Measurements from ENCODE around the gene NMU.

NMU gene

DNA sequence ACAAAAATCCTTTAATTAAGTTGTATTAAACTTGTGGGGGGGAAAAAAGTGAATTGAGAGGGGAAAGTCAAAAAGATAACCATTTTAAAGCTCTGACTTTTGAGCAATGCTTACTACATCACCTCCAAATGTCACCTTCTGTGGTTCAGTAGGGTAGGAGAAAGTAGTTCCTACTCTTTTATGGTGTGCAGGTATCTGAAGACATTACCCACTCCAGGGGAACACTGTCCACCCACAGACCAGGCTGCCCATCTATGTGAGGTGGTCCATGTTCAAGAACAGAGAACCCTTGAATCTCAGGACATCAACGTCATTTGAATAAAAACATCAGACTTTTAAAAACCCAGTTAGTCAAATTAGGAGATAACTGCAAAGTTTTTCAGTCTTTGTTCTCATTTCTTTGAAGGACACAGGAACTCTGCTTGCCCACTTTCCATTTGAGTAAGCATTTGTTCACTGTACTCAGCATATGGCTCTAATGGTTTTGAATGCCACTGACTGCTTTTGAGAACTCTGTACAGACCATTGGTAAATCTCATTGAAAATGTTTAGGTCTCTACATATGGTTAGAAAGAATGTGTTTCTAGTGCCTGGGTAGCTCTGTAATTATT lies 18.4 kb downstream of the NMU start:
- TF ChIP-seq ISL1 (CRISPR knock-in tag; IDR thresholded peaks at IDR 0.05): no peak
- no peak for TF ChIP-seq CREB5 (CRISPR knock-in tag; IDR thresholded peaks at IDR 0.05; ENCODE audit: low read depth)
- no peak for TF ChIP-seq ARNTL (CRISPR knock-in tag; IDR thresholded peaks at IDR 0.05; ENCODE audit: borderline replicate concordance, low read depth)
- no peak for TF ChIP-seq ZC3H10 (CRISPR knock-in tag; IDR thresholded peaks at IDR 0.05)
- no peak for TF ChIP-seq RARB (CRISPR knock-in tag; IDR thresholded peaks at IDR 0.05)
- no peak for TF ChIP-seq PATZ1 (CRISPR knock-in tag; IDR thresholded peaks at IDR 0.05; ENCODE audit: borderline replicate concordance)
- no peak for TF ChIP-seq ZNF70 (CRISPR knock-in tag; IDR thresholded peaks at IDR 0.05)
- TF ChIP-seq, protein P1, sequence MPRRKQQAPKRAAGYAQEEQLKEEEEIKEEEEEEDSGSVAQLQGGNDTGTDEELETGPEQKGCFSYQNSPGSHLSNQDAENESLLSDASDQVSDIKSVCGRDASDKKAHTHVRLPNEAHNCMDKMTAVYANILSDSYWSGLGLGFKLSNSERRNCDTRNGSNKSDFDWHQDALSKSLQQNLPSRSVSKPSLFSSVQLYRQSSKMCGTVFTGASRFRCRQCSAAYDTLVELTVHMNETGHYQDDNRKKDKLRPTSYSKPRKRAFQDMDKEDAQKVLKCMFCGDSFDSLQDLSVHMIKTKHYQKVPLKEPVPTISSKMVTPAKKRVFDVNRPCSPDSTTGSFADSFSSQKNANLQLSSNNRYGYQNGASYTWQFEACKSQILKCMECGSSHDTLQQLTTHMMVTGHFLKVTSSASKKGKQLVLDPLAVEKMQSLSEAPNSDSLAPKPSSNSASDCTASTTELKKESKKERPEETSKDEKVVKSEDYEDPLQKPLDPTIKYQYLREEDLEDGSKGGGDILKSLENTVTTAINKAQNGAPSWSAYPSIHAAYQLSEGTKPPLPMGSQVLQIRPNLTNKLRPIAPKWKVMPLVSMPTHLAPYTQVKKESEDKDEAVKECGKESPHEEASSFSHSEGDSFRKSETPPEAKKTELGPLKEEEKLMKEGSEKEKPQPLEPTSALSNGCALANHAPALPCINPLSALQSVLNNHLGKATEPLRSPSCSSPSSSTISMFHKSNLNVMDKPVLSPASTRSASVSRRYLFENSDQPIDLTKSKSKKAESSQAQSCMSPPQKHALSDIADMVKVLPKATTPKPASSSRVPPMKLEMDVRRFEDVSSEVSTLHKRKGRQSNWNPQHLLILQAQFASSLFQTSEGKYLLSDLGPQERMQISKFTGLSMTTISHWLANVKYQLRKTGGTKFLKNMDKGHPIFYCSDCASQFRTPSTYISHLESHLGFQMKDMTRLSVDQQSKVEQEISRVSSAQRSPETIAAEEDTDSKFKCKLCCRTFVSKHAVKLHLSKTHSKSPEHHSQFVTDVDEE (CRISPR knock-in tag; IDR thresholded peaks at IDR 0.05): no peak
- no peak for TF ChIP-seq PPARA (CRISPR knock-in tag; IDR thresholded peaks at IDR 0.05; ENCODE audit: borderline replicate concordance)
- TF ChIP-seq TCF4 (CRISPR knock-in tag; IDR thresholded peaks at IDR 0.05; ENCODE audit: borderline replicate concordance): no peak
- TF ChIP-seq SNAI2 (CRISPR knock-in tag; IDR thresholded peaks at IDR 0.05): no peak
- TF ChIP-seq TOX (CRISPR knock-in tag; IDR thresholded peaks at IDR 0.05; ENCODE audit: borderline replicate concordance): no peak
- no peak for TF ChIP-seq OSR1 (CRISPR knock-in tag; IDR thresholded peaks at IDR 0.05)
- TF ChIP-seq GLIS3 (CRISPR knock-in tag; IDR thresholded peaks at IDR 0.05): no peak
- TF ChIP-seq ESRRG (CRISPR knock-in tag; IDR thresholded peaks at IDR 0.05): no peak
- no peak for TF ChIP-seq ZFP30 (CRISPR knock-in tag; IDR thresholded peaks at IDR 0.05)
- TF ChIP-seq ZNF565 (CRISPR knock-in tag; conservative IDR thresholded peaks at IDR 0.05; ENCODE audit: low read depth): no peak
- no peak for TF ChIP-seq CSDC2 (CRISPR knock-in tag; IDR thresholded peaks at IDR 0.05)
- no peak for TF ChIP-seq ZNF8 (CRISPR knock-in tag; IDR thresholded peaks at IDR 0.05)
- no peak for TF ChIP-seq BACH2 (CRISPR knock-in tag; IDR thresholded peaks at IDR 0.05; ENCODE audit: borderline replicate concordance)
- ATAC-seq: no peak

- TF ChIP-seq, protein P2, sequence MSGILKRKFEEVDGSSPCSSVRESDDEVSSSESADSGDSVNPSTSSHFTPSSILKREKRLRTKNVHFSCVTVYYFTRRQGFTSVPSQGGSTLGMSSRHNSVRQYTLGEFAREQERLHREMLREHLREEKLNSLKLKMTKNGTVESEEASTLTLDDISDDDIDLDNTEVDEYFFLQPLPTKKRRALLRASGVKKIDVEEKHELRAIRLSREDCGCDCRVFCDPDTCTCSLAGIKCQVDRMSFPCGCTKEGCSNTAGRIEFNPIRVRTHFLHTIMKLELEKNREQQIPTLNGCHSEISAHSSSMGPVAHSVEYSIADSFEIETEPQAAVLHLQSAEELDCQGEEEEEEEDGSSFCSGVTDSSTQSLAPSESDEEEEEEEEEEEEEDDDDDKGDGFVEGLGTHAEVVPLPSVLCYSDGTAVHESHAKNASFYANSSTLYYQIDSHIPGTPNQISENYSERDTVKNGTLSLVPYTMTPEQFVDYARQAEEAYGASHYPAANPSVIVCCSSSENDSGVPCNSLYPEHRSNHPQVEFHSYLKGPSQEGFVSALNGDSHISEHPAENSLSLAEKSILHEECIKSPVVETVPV (CRISPR knock-in tag; IDR thresholded peaks at IDR 0.05): no peak
- TF ChIP-seq CSDC2 (CRISPR knock-in tag; IDR thresholded peaks at IDR 0.05): no peak
- TF ChIP-seq RARB (CRISPR knock-in tag; IDR thresholded peaks at IDR 0.05): no peak
- TF ChIP-seq ZNF8 (CRISPR knock-in tag; IDR thresholded peaks at IDR 0.05): no peak
- TF ChIP-seq GLIS3 (CRISPR knock-in tag; IDR thresholded peaks at IDR 0.05): no peak
- no peak for TF ChIP-seq OSR1 (CRISPR knock-in tag; IDR thresholded peaks at IDR 0.05)
- TF ChIP-seq BACH2 (CRISPR knock-in tag; IDR thresholded peaks at IDR 0.05; ENCODE audit: borderline replicate concordance): no peak
- TF ChIP-seq ISL1 (CRISPR knock-in tag; IDR thresholded peaks at IDR 0.05): no peak
- TF ChIP-seq TOX (CRISPR knock-in tag; IDR thresholded peaks at IDR 0.05; ENCODE audit: borderline replicate concordance): no peak
- no peak for TF ChIP-seq CREB5 (CRISPR knock-in tag; IDR thresholded peaks at IDR 0.05; ENCODE audit: low read depth)
- no peak for TF ChIP-seq ESRRG (CRISPR knock-in tag; IDR thresholded peaks at IDR 0.05)
- no peak for TF ChIP-seq ARNTL (CRISPR knock-in tag; IDR thresholded peaks at IDR 0.05; ENCODE audit: borderline replicate concordance, low read depth)
- no peak for ATAC-seq
These were observed 21.1 kb downstream of the NMU start for GRCh38 chr4:55615008-55615407.

GRCh38 chr4:55613621-55614020 lies 22.5 kb downstream of the NMU start:
- TF ChIP-seq PATZ1 (CRISPR knock-in tag; IDR thresholded peaks at IDR 0.05; ENCODE audit: borderline replicate concordance): no peak
- TF ChIP-seq ZFP30 (CRISPR knock-in tag; IDR thresholded peaks at IDR 0.05): no peak
- no peak for TF ChIP-seq ZC3H10 (CRISPR knock-in tag; IDR thresholded peaks at IDR 0.05)
- TF ChIP-seq, protein P1 (CRISPR knock-in tag; IDR thresholded peaks at IDR 0.05): no peak
- TF ChIP-seq ISL1 (CRISPR knock-in tag; IDR thresholded peaks at IDR 0.05): no peak
- no peak for TF ChIP-seq ZNF8 (CRISPR knock-in tag; IDR thresholded peaks at IDR 0.05)
- no peak for ATAC-seq
